Astrocyte (in vitro differentiated cells and primary cell): ENCODE results near the gene B4GALT7.

ENCODE experiments used
- EZH2 ChIP-seq: IDR thresholded peaks from 2 replicates; pipeline ENCODE4 v1.6.1; 2012; ENCODE audit warnings: mild to moderate bottlenecking, low read length, inconsistent platforms; ENCODE audit not compliant: insufficient read depth
- TF ChIP-seq, protein P1 (sequence below): IDR thresholded peaks from 2 replicates; pipeline ENCODE4 v1.5.1; 2011; ENCODE audit warnings: low read depth, mild to moderate bottlenecking, inconsistent platforms, low read length, moderate library complexity; ENCODE audit not compliant: insufficient read depth

DNA sequence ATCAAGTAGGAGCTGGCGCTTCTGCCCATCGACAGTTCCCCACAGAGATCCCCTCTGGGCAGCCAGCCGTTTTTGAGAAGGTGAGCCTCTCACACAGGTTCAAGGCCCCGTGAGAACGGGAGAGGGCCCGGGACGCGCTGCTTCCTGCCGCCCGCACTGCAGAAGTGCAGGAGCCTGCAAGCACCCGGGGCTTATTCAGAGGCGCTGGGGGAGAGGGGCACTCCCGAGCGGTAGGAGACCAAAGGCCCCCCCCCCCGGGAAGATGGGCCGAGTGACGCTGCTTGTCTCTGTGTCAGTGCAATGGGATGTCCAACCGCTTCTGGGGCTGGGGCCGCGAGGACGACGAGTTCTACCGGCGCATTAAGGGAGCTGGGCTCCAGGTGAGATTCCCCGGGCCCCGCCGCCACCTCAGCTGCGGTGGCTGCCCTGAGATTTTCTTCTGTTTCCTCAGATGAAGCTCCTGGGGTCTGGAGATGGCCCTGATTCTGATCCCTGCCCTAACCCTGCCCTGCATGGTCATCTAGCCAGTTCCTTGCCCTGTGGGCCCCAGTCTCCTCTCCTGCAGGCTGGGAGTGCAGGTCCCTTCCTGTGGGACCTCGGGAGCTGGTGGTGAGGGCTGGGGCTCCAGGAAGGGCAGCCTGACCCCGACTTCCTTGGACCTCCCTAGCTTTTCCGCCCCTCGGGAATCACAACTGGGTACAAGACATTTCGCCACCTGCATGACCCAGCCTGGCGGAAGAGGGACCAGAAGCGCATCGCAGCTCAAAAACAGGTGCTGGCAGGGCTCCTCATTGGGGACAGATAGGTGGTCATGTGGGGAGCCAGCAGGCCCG, 8.5 kb downstream of the B4GALT7 start:
- TF ChIP-seq, protein P1, sequence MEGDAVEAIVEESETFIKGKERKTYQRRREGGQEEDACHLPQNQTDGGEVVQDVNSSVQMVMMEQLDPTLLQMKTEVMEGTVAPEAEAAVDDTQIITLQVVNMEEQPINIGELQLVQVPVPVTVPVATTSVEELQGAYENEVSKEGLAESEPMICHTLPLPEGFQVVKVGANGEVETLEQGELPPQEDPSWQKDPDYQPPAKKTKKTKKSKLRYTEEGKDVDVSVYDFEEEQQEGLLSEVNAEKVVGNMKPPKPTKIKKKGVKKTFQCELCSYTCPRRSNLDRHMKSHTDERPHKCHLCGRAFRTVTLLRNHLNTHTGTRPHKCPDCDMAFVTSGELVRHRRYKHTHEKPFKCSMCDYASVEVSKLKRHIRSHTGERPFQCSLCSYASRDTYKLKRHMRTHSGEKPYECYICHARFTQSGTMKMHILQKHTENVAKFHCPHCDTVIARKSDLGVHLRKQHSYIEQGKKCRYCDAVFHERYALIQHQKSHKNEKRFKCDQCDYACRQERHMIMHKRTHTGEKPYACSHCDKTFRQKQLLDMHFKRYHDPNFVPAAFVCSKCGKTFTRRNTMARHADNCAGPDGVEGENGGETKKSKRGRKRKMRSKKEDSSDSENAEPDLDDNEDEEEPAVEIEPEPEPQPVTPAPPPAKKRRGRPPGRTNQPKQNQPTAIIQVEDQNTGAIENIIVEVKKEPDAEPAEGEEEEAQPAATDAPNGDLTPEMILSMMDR, result no peak
- no peak for TF ChIP-seq EZH2
